HCT116 (cell line): ENCODE results near the gene EFS. TPM values are rescaled to one million over a fixed set of nuclear protein-coding genes. Genes with fewer than 3 reads are reported as not detected.

ENCODE experiments used
- ATAC-seq: fragments of 200-7000 bp; cut with Tn5 transposase; 2 replicates; pipeline ENCODE4 v1.9.1; 2020; ENCODE audit warnings: mild to moderate bottlenecking, moderate library complexity
- BruUV-seq: library from RNA; stranded (reverse); fragments of 400-500 nt; replicated peaks from 2 replicates; lab custom pipeline; 2021; lab: Mats Ljungman, UMichigan
- CTCF ChIA-PET: fragments of 300-600 bp; sonication (Branson Sonifier 250); formaldehyde crosslinking; loops from one replicate; lab custom pipeline; 2021; ENCODE audit warnings: antibody characterized with exemption; lab: Charles Lee
- POLR2A ChIA-PET: fragments of 300-600, 350-600 bp; sonication (Branson Sonifier 250); formaldehyde crosslinking; loops from one replicate; lab custom pipeline; 2021; ENCODE audit warnings: antibody characterized with exemption; lab: Charles Lee
- RAD21 ChIA-PET, 2 experiments: fragments of 300-600 bp; sonication (Branson Sonifier 250); formaldehyde crosslinking; loops; one replicate each; lab custom pipeline; 2023; ENCODE audit warnings: low total read pairs in 2 of 2; ENCODE audit not compliant: uncharacterized antibody in 2 of 2, unreplicated experiment in 2 of 2, low non-redundant PET in 1 of 2; lab: Charles Lee
- DNase-seq: peaks from one replicate; pipeline ENCODE4 v3.0.0-alpha.2; 2010; ENCODE audit warnings: low read depth, low spot score
- H2AFZ ChIP-seq: fragments of 200-600 bp; shearing (Covaris generic), sonication (generic); 2 replicates; pipeline ENCODE4 v1.6.1; 2017; ENCODE audit warnings: low read depth, mixed run types, mixed read lengths, antibody characterized with exemption, low read length; ENCODE audit not compliant: poor library complexity, severe bottlenecking
- H3K27ac ChIP-seq: 2 replicates; pipeline ENCODE4 v1.5.1; 2012; ENCODE audit warnings: low read depth, low read length
- H3K27me3 ChIP-seq: fragments of 200-600 bp; sonication (generic); 2 replicates; pipeline ENCODE4 v1.6.1; 2016; ENCODE audit warnings: mixed run types, low read length, mixed read lengths; ENCODE audit not compliant: insufficient read depth
- H3K36me3 ChIP-seq, 2 experiments: fragments of 200-500 bp in 1 of 2; fragments of 200-600 bp in 1 of 2; sonication (Bioruptor generic) in 1 of 2; sonication (generic) in 1 of 2; 2 replicates each; pipeline versions ENCODE4 v1.5.1 to v1.6.1; 2014 to 2016; ENCODE audit warnings: low read length in 2 of 2, inconsistent platforms in 1 of 2, mixed read lengths in 1 of 2, mixed run types in 1 of 2; ENCODE audit not compliant: insufficient read depth in 2 of 2, control insufficient read depth in 1 of 2
- H3K4me1 ChIP-seq, 2 experiments: fragments of 200-600 bp in 1 of 2; sonication (generic) in 1 of 2; 2 replicates each; pipeline versions ENCODE4 v1.5.1 to v1.6.1; 2012 to 2017; ENCODE audit warnings: low read length in 2 of 2, inconsistent platforms in 1 of 2, mild to moderate bottlenecking in 1 of 2, mixed read lengths in 1 of 2, mixed run types in 1 of 2, moderate library complexity in 1 of 2; ENCODE audit not compliant: insufficient read depth in 2 of 2, control insufficient read depth in 1 of 2
- H3K4me2 ChIP-seq: fragments of 200-600 bp; sonication (generic); 2 replicates; pipeline ENCODE4 v1.6.1; 2017; ENCODE audit warnings: mixed run types, low read length, mixed read lengths
- H3K4me3 ChIP-seq, 2 experiments: fragments of 200-600 bp in 1 of 2; sonication (generic) in 1 of 2; replicated peaks in 1 of 2; 2 replicates each; pipeline ENCODE4 v1.5.1; 2011 to 2016; ENCODE audit warnings: low read length in 2 of 2, control low read depth in 1 of 2, low read depth in 1 of 2, mild to moderate bottlenecking in 1 of 2, mixed read lengths in 1 of 2, mixed run types in 1 of 2
- H3K79me2 ChIP-seq: fragments of 200-600 bp; sonication (generic); 2 replicates; pipeline ENCODE4 v1.6.1; 2017; ENCODE audit warnings: mild to moderate bottlenecking, mixed run types, low read length, moderate library complexity, mixed read lengths; ENCODE audit not compliant: insufficient read depth
- H3K9ac ChIP-seq: fragments of 200-600 bp; sonication (generic); 2 replicates; pipeline ENCODE4 v1.6.1; 2016; ENCODE audit warnings: low read length, mixed read lengths
- H3K9me2 ChIP-seq: fragments of 200-600 bp; sonication (generic), shearing (Covaris generic); 2 replicates; pipeline ENCODE4 v1.6.1; 2017; ENCODE audit warnings: mixed run types, mild to moderate bottlenecking, moderate library complexity; ENCODE audit not compliant: insufficient read depth
- H3K9me3 ChIP-seq, 2 experiments: fragments of 200-500 bp in 1 of 2; fragments of 200-600 bp in 1 of 2; sonication (Bioruptor generic) in 1 of 2; sonication (generic) in 1 of 2; 2 replicates each; pipeline ENCODE4 v1.6.1; 2014 to 2017; ENCODE audit warnings: low read length in 2 of 2, mixed read lengths in 2 of 2, inconsistent platforms in 1 of 2, low read depth in 1 of 2, mild to moderate bottlenecking in 1 of 2, mixed run types in 1 of 2, moderate library complexity in 1 of 2; ENCODE audit not compliant: control insufficient read depth in 1 of 2, insufficient read depth in 1 of 2
- H4K20me1 ChIP-seq: fragments of 200-600 bp; sonication (generic), shearing (Covaris generic); 2 replicates; pipeline ENCODE4 v1.6.1; 2017; ENCODE audit warnings: mixed run types, mild to moderate bottlenecking, moderate library complexity; ENCODE audit not compliant: insufficient read depth
- CEBPB ChIP-seq: IDR thresholded peaks from 2 replicates; pipeline ENCODE4 v1.6.1; 2012; ENCODE audit warnings: low read depth
- EZH2 ChIP-seq: fragments of 200-600 bp; sonication (generic); IDR thresholded peaks from 2 replicates; pipeline ENCODE4 v1.6.1; 2017; ENCODE audit warnings: antibody characterized with exemption, mixed run types
- EZH2phosphoT487 ChIP-seq: fragments of 200-600 bp; IDR thresholded peaks from 2 replicates; pipeline ENCODE4 v1.6.1; 2018; ENCODE audit warnings: antibody characterized with exemption, borderline replicate concordance
- FOSL1 ChIP-seq: IDR thresholded peaks from 2 replicates; pipeline ENCODE4 v1.6.1; 2012; ENCODE audit warnings: low read depth
- JUND ChIP-seq: IDR thresholded peaks from 2 replicates; pipeline ENCODE4 v1.6.1; 2012
- MAX ChIP-seq: IDR thresholded peaks from 2 replicates; pipeline ENCODE4 v1.6.1; 2012
- POLR2A ChIP-seq: IDR thresholded peaks from 2 replicates; pipeline ENCODE4 v1.7.0; 2011; ENCODE audit warnings: borderline replicate concordance; ENCODE audit not compliant: insufficient read depth, insufficient read length; ENCODE audit errors: extremely low read depth
- RAD21 ChIP-seq: IDR thresholded peaks from 2 replicates; pipeline ENCODE4 v1.6.1; 2012; ENCODE audit warnings: low read depth, mild to moderate bottlenecking
- SP1 ChIP-seq: IDR thresholded peaks from 2 replicates; pipeline ENCODE4 v1.6.1; 2012; ENCODE audit warnings: low read depth
- SRF ChIP-seq: IDR thresholded peaks from 2 replicates; pipeline ENCODE4 v1.6.1; 2012; ENCODE audit warnings: low read depth
- TCF7L2 ChIP-seq: IDR thresholded peaks from 2 replicates; pipeline ENCODE4 v1.7.0; 2011; ENCODE audit warnings: borderline replicate concordance, inconsistent platforms; ENCODE audit not compliant: insufficient read depth, insufficient read length; ENCODE audit errors: extremely low read depth
- ZFX ChIP-seq: fragments of 450-650 bp; IDR thresholded peaks from 2 replicates; pipeline ENCODE4 v1.6.1; 2017
- ZNF274 ChIP-seq: fragments of 200-500 bp; sonication (Bioruptor generic); IDR thresholded peaks from 2 replicates; pipeline ENCODE4 v1.6.1; 2014; ENCODE audit warnings: mild to moderate bottlenecking, low read depth, low read length, inconsistent platforms
- intact Hi-C: fragments of 100-400 bp; cut with micrococcal nuclease; formaldehyde crosslinking; loops from 2 replicates; pipeline ENCODE4 v1.10.0; 2022
- total RNA-seq: library from RNA; stranded (reverse); gene quantifications from one replicate; pipeline ENCODE4 v1.2.1, GENCODE V29; 2021; ENCODE audit not compliant: unreplicated experiment
- TF ChIP-seq, protein P1 (sequence below): IDR thresholded peaks from 2 replicates; pipeline ENCODE4 v1.6.1; 2012; ENCODE audit warnings: low read depth
- TF ChIP-seq, protein P2 (sequence below), 3 experiments: fragments of 200-600 bp in 1 of 3; sonication (generic) in 1 of 3; IDR thresholded peaks in 2 of 3; conservative IDR thresholded peaks in 1 of 3; 2 replicates each; pipeline ENCODE4 v1.5.1; 2012 to 2017; ENCODE audit warnings: low read depth in 2 of 3, low read length in 2 of 3, antibody characterized with exemption in 1 of 3, borderline replicate concordance in 1 of 3, control low read depth in 1 of 3, mild to moderate bottlenecking in 1 of 3, mixed read lengths in 1 of 3, mixed run types in 1 of 3, moderate library complexity in 1 of 3; ENCODE audit not compliant: insufficient read depth in 1 of 3
- TF ChIP-seq, protein P3 (sequence below): IDR thresholded peaks from 2 replicates; pipeline ENCODE4 v1.6.1; 2012

The EFS gene
- total RNA-seq, 1 experiment from 2014 or later = 0.10 TPM

DNA sequence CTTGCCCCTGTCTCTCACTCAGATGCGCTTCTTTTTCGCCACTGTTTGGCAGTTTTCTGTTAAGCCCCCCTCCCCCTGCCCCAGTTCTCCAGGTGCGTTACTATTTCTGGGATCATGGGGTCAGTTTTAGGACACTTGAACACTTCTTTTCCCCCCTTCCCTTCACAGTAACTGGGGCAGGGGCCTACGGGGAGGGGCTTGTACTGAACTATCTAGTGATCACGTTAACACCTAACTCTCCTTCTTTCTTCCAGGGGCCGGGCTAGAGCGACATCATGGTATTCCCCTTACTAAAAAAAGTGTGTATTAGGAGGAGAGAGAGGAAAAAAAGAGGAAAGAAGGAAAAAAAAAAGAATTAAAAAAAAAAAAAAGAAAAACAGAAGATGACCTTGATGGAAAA lies 40.0 kb downstream of the EFS start:
- H3K79me2 ChIP-seq = peaks cover 30% of the 10 kb centered on the region
- TF ChIP-seq, protein P1, sequence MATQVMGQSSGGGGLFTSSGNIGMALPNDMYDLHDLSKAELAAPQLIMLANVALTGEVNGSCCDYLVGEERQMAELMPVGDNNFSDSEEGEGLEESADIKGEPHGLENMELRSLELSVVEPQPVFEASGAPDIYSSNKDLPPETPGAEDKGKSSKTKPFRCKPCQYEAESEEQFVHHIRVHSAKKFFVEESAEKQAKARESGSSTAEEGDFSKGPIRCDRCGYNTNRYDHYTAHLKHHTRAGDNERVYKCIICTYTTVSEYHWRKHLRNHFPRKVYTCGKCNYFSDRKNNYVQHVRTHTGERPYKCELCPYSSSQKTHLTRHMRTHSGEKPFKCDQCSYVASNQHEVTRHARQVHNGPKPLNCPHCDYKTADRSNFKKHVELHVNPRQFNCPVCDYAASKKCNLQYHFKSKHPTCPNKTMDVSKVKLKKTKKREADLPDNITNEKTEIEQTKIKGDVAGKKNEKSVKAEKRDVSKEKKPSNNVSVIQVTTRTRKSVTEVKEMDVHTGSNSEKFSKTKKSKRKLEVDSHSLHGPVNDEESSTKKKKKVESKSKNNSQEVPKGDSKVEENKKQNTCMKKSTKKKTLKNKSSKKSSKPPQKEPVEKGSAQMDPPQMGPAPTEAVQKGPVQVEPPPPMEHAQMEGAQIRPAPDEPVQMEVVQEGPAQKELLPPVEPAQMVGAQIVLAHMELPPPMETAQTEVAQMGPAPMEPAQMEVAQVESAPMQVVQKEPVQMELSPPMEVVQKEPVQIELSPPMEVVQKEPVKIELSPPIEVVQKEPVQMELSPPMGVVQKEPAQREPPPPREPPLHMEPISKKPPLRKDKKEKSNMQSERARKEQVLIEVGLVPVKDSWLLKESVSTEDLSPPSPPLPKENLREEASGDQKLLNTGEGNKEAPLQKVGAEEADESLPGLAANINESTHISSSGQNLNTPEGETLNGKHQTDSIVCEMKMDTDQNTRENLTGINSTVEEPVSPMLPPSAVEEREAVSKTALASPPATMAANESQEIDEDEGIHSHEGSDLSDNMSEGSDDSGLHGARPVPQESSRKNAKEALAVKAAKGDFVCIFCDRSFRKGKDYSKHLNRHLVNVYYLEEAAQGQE = no peak
- TF ChIP-seq ZFX (no peak), EZH2phosphoT487 (no peak)
- H3K36me3 ChIP-seq = peaks cover 26 to 30% of the 10 kb centered on the region in 2 experiments; a peak in 3 of 4 replicates
- no peak for ATAC-seq
- H3K9me3 ChIP-seq = no peaks in the 10 kb centered on the region
- ChIA-PET RAD21 (no interaction called here), CTCF (no interaction called here), POLR2A (no interaction called here)
- no peak overlapping the region for H3K4me2 ChIP-seq
- H2AFZ ChIP-seq = no peak overlapping the region
- H3K9ac ChIP-seq = no peak overlapping the region
- intact Hi-C loops = loop anchor here (5.0 kb wide), 1 partner anchor 132 kb away; no protein-coding TSS in a partner anchor
- no peak overlapping the region for H3K4me3 ChIP-seq
- H3K27me3 ChIP-seq = no peaks in the 10 kb centered on the region
- no TSS peak for BruUV-seq
- no peaks in the 10 kb centered on the region for H4K20me1 ChIP-seq
- H3K9me2 ChIP-seq = no peaks in the 10 kb centered on the region
- no peak overlapping the region for H3K27ac ChIP-seq
- peaks cover 9 to 19% of the 10 kb centered on the region in 2 experiments; a peak in 3 of 4 replicates for H3K4me1 ChIP-seq
- no peak for DNase-seq

DNA sequence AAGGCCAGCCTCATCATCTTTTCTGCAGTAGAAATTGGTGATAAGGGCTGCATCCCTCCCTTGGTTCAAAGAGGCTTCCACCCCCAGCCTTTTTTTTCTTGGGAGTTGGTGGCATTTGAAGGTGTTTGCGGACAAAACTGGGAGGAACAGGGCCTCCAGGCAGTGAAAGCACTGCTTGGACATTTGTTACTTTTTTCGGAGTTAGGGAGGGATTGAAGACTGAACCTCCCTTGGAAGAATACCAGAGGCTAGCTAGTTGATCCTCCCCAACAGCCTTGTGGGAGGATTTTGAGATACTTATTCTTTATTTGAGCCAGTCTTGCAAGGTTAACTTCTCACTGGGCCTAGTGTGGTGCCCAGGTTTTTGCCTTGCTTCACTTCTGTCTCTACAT lies 40.5 kb downstream of the EFS start:
- RAD21 ChIA-PET = no interaction called here
- POLR2A ChIA-PET = no interaction called here
- TF ChIP-seq EZH2 (no peak), SP1 (no peak), ZNF274 (no peak), JUND (no peak), SRF (no peak), POLR2A (no peak), FOSL1 (no peak), CEBPB (no peak), RAD21 (no peak), TCF7L2 (no peak), EZH2phosphoT487 (no peak), MAX (no peak)
- TF ChIP-seq, protein P2, sequence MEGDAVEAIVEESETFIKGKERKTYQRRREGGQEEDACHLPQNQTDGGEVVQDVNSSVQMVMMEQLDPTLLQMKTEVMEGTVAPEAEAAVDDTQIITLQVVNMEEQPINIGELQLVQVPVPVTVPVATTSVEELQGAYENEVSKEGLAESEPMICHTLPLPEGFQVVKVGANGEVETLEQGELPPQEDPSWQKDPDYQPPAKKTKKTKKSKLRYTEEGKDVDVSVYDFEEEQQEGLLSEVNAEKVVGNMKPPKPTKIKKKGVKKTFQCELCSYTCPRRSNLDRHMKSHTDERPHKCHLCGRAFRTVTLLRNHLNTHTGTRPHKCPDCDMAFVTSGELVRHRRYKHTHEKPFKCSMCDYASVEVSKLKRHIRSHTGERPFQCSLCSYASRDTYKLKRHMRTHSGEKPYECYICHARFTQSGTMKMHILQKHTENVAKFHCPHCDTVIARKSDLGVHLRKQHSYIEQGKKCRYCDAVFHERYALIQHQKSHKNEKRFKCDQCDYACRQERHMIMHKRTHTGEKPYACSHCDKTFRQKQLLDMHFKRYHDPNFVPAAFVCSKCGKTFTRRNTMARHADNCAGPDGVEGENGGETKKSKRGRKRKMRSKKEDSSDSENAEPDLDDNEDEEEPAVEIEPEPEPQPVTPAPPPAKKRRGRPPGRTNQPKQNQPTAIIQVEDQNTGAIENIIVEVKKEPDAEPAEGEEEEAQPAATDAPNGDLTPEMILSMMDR (IDR thresholded peaks at IDR 0.05 in 2 of 3, conservative IDR thresholded peaks at IDR 0.05 in 1 of 3; ENCODE audit: borderline replicate concordance in 1 of 3, insufficient read depth in 1 of 3, low read depth in 2 of 3, low read length in 2 of 3) = no peak
- TF ChIP-seq, protein P3, sequence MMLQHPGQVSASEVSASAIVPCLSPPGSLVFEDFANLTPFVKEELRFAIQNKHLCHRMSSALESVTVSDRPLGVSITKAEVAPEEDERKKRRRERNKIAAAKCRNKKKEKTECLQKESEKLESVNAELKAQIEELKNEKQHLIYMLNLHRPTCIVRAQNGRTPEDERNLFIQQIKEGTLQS = no peak

More for the DNA sequence above, 40.5 kb downstream of the EFS start:
- no peak for DNase-seq
- H3K4me1 ChIP-seq = peaks cover 12 to 23% of the 10 kb centered on the region in 2 experiments; a peak in 3 of 4 replicates
- no peak for ATAC-seq
- H3K9me2 ChIP-seq = no peaks in the 10 kb centered on the region
- H2AFZ ChIP-seq = no peak overlapping the region
- peaks cover 30% of the 10 kb centered on the region for H3K79me2 ChIP-seq
- no peaks in the 10 kb centered on the region for H3K27me3 ChIP-seq
- CTCF ChIA-PET = no interaction called here
- H3K9ac ChIP-seq = no peak overlapping the region
- peaks cover 30 to 31% of the 10 kb centered on the region in 2 experiments; a peak in 3 of 4 replicates for H3K36me3 ChIP-seq
- H3K4me3 ChIP-seq = no peak overlapping the region
- no peak overlapping the region for H3K27ac ChIP-seq
- H3K9me3 ChIP-seq = no peaks in the 10 kb centered on the region
- no peak overlapping the region for H3K4me2 ChIP-seq
- no TSS peak for BruUV-seq
- intact Hi-C loops = no loop called here
- no peaks in the 10 kb centered on the region for H4K20me1 ChIP-seq
